Karpas-422 (cell line): ENCODE measurements around the gene MRFAP1. TPM values are rescaled to one million over a fixed set of nuclear protein-coding genes. Genes with fewer than 3 reads are reported as not detected.

Experiments used
- DNase-seq: peaks from one replicate; pipeline ENCODE4 v3.0.0-alpha.2; 2015
- H2AFZ ChIP-seq: fragments of 200-600 bp; sonication (generic); 2 replicates; pipeline ENCODE4 v1.6.1; 2014; ENCODE audit warnings: antibody characterized with exemption, low read length, mixed read lengths
- H3K27ac ChIP-seq: fragments of 200-600 bp; sonication (generic); 2 replicates; pipeline ENCODE4 v1.5.1; 2014; ENCODE audit warnings: mild to moderate bottlenecking, low read length, moderate library complexity
- H3K27me3 ChIP-seq: fragments of 200-600 bp; sonication (generic); 2 replicates; pipeline ENCODE4 v1.6.1; 2014; ENCODE audit warnings: low read length, mixed read lengths
- H3K36me3 ChIP-seq: fragments of 200-600 bp; sonication (generic); 2 replicates; pipeline ENCODE4 v1.6.1; 2014; ENCODE audit warnings: low read length, mixed read lengths; ENCODE audit not compliant: insufficient read depth
- H3K4me1 ChIP-seq: fragments of 200-600 bp; sonication (generic); 2 replicates; pipeline ENCODE4 v1.6.1; 2014; ENCODE audit warnings: mild to moderate bottlenecking, low read length, mixed read lengths
- H3K4me2 ChIP-seq: fragments of 200-600 bp; sonication (generic); 2 replicates; pipeline ENCODE4 v1.6.1; 2014; ENCODE audit warnings: low read length, low read depth, mild to moderate bottlenecking; ENCODE audit not compliant: poor library complexity, severe bottlenecking
- H3K4me3 ChIP-seq: fragments of 200-600 bp; sonication (generic); 2 replicates; pipeline ENCODE4 v1.5.1; 2014; ENCODE audit warnings: mild to moderate bottlenecking, antibody characterized with exemption, low read length, mixed read lengths
- H3K79me2 ChIP-seq: fragments of 200-600 bp; sonication (generic); 2 replicates; pipeline ENCODE4 v1.6.1; 2014; ENCODE audit warnings: mild to moderate bottlenecking, low read length, mixed read lengths
- H3K9ac ChIP-seq: fragments of 200-600 bp; sonication (generic); 2 replicates; pipeline ENCODE4 v1.6.0; 2014; ENCODE audit warnings: low read length
- H3K9me2 ChIP-seq: fragments of 200-600 bp; sonication (generic), shearing (Covaris generic); replicated peaks from 2 replicates; pipeline ENCODE4 v1.6.0; 2014; ENCODE audit warnings: mild to moderate bottlenecking, low read length, moderate library complexity; ENCODE audit not compliant: insufficient read depth
- H3K9me3 ChIP-seq: fragments of 300-700, 200-600 bp; sonication (generic); 2 replicates; pipeline ENCODE4 v1.6.1; 2014; ENCODE audit warnings: low read length, mixed read lengths
- H4K20me1 ChIP-seq: fragments of 200-600 bp; sonication (generic); 2 replicates; pipeline ENCODE4 v1.6.1; 2014; ENCODE audit warnings: mild to moderate bottlenecking, antibody characterized with exemption, low read length, low read depth; ENCODE audit not compliant: insufficient read depth
- total RNA-seq: library from RNA; depleted of rRNA; stranded (reverse); fragments of >200 nt; shearing (Covaris generic); gene quantifications from 2 replicates; pipeline ENCODE4 v1.2.3, GENCODE V29; 2014; ENCODE audit warnings: low replicate concordance

MRFAP1 gene
- total RNA-seq, 1 experiment from 2014 or later = 28.8 TPM

DNA sequence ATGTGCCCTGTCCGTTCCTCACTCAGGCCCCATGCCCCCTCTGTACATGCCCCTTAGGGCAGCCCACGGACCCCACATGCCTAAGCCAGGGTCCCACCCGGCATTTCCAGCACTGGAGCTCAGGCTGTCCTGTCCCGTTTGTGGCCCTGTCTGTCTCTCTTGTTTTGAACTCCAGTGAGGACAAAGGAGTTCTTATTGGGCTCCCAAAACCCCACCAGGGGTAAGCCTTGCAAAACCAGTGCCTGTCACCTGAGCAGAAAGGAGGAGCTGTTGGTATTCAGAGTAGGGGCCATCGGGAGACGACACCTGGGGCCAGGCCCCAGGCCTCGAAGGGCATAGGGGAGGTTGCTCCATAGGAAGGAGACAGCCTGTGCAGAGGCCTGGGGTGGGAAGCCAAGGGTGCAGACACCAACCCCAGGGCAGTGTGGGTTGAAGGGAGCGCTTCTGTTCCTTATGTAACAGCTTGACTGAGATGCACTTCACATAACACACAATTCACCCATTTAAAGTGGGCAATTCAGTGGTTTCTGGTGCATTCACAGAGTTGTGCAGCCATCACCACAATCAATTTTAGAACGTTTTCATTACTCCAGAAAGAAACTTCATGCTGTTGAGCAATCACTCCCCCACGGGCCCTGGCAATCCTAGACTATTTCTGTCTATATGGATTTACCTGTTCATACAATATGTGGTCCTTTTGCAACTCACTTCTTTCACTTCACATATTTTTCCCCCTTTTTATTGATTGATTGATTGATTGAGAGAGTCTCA lies 33.8 kb upstream of the MRFAP1 start:
- no peak overlapping the region for H2AFZ ChIP-seq
- peaks cover 6% of the 10 kb centered on the region; the same call in 1 of the 2 replicates for H3K9me3 ChIP-seq
- H3K9ac ChIP-seq = no peak overlapping the region
- H3K4me1 ChIP-seq = no peaks in the 10 kb centered on the region
- no peaks in the 10 kb centered on the region for H3K27me3 ChIP-seq
- H3K27ac ChIP-seq = no peak overlapping the region
- no peak overlapping the region for H3K4me2 ChIP-seq
- peaks cover 35% of the 10 kb centered on the region for H3K36me3 ChIP-seq
- no peaks in the 10 kb centered on the region for H3K79me2 ChIP-seq
- DNase-seq = no peak
- no peaks in the 10 kb centered on the region for H4K20me1 ChIP-seq
- H3K4me3 ChIP-seq = no peak overlapping the region
- no peaks in the 10 kb centered on the region for H3K9me2 ChIP-seq

DNA sequence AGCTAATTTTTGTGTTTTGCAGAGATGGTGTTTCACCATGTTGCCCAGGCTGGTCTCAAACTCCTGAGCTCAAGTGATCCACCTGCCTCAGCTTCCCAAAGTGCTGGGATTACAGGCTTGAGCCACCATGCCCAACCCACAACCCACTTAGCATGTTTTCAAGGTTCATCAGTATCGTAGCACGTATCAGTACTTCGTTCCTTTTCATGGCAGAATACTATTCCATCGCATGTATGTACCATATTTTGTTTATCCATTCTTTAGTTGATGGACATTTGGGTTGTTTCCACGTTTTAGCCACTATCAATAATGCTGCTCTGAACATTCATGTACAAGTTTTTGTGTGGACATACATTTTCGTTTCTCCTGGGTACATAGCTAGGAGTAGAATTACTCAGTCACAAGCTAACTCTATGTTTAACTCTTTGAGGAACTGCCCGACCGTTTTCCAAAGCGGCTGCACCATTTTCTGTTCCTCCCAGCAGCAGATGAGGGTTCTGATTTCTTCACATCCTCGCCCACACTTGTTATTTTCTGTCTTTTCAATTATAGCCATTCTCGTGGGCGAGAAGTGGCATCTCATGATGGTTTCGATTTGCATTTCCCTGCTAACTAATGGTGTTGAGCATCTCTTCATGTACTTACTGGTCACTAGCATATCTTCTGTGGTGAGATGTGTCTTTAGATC lies 33.0 kb upstream of the MRFAP1 start:
- H3K36me3 ChIP-seq = peaks cover 38% of the 10 kb centered on the region
- H3K4me2 ChIP-seq = no peak overlapping the region
- H3K4me1 ChIP-seq = no peaks in the 10 kb centered on the region
- H4K20me1 ChIP-seq = no peaks in the 10 kb centered on the region
- H3K4me3 ChIP-seq = no peak overlapping the region
- H3K9ac ChIP-seq = no peak overlapping the region
- H3K27me3 ChIP-seq = no peaks in the 10 kb centered on the region
- peaks cover 6% of the 10 kb centered on the region; the same call in 1 of the 2 replicates for H3K9me3 ChIP-seq
- no peaks in the 10 kb centered on the region for H3K9me2 ChIP-seq
- H3K27ac ChIP-seq = no peak overlapping the region
- no peak overlapping the region for H2AFZ ChIP-seq
- H3K79me2 ChIP-seq = no peaks in the 10 kb centered on the region
- DNase-seq = no peak

DNA sequence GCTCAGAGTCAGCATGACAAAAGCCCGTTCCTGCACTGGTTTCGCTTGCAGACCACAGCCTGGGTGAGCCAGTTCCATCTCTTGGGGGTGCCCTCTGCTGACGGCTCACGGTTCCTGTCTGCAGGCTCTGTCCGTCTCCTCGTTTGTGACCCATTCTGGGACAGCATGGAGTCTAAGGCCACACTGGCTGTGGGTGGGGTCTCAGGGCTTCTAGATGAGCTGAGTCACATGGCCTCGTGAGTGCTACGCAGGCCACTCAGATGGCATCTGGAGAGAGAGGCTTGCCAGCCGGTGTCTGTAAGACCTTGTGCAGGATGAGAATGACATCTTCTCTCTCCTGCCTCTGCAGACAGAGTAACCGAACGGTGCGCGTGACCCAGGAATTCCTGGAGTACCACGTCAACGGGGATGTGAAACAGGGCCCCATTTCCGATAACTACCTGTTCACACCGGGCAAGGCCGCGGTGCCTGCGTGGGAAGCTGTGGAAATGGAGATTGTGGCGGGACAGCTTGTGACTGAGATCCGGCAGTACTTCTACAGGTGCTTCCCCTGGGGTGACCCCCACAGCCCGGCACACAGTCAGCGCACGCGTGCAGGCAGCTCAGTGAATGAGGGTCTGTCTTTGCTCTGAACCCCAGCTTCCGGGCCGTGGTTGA lies 31.6 kb upstream of the MRFAP1 start:
- H3K36me3 ChIP-seq = peaks cover 28% of the 10 kb centered on the region

DNA sequence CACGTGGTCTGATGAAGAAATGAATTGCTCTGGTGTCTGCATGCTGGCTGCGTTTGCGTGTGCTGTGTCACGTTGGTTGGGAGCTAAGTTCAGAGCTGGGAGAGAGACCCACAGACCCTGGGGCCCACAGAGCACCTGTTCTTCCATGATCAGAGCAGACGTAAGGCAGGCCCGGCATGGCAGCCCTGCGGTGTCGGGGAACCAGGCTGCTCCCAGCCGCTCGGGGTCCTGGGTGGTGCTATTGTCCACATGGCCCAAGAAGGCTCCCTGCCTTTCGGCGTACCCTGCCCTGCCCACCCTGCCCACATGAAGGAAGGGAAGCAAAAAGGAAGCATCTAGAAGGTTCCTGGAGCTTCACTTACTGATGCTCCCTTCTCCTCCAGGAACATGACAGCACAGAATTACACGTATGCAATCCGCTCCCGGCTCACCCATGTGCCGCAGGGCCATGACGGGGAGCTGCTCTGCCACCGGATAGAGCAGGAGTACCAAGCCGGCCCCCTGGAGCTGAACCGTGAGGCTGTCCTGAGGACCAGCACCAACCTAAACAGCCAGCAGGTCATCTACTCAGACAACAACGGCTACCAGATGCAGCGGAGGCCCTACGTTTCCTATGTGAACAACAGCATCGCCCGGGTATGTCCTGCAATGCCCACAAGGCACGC lies 30.9 kb upstream of the MRFAP1 start:
- peaks cover 5% of the 10 kb centered on the region; the same call in 1 of the 2 replicates for H3K9me3 ChIP-seq
- H3K4me2 ChIP-seq = no peak overlapping the region
- H3K9me2 ChIP-seq = no peaks in the 10 kb centered on the region
- H3K27ac ChIP-seq = no peak overlapping the region
- no peaks in the 10 kb centered on the region for H3K4me1 ChIP-seq
- H4K20me1 ChIP-seq = no peaks in the 10 kb centered on the region
- H2AFZ ChIP-seq = no peak overlapping the region
- H3K9ac ChIP-seq = no peak overlapping the region
- H3K36me3 ChIP-seq = peaks cover 25% of the 10 kb centered on the region
- H3K79me2 ChIP-seq = no peaks in the 10 kb centered on the region
- H3K4me3 ChIP-seq = no peak overlapping the region
- no peaks in the 10 kb centered on the region for H3K27me3 ChIP-seq
- no peak for DNase-seq

More for the DNA sequence above, 31.6 kb upstream of the MRFAP1 start:
- Histone ChIP-seq H3K9me3 (peaks cover 6% of the 10 kb centered on the region; the same call in 1 of the 2 replicates), H3K9me2 (no peaks in the 10 kb centered on the region), H3K27ac (no peak overlapping the region), H3K27me3 (no peaks in the 10 kb centered on the region), H3K9ac (no peak overlapping the region), H3K4me2 (no peak overlapping the region), H3K4me3 (no peak overlapping the region), H4K20me1 (no peaks in the 10 kb centered on the region), H2AFZ (no peak overlapping the region), H3K79me2 (no peaks in the 10 kb centered on the region), H3K4me1 (no peaks in the 10 kb centered on the region)
- DNase-seq = no peak

DNA sequence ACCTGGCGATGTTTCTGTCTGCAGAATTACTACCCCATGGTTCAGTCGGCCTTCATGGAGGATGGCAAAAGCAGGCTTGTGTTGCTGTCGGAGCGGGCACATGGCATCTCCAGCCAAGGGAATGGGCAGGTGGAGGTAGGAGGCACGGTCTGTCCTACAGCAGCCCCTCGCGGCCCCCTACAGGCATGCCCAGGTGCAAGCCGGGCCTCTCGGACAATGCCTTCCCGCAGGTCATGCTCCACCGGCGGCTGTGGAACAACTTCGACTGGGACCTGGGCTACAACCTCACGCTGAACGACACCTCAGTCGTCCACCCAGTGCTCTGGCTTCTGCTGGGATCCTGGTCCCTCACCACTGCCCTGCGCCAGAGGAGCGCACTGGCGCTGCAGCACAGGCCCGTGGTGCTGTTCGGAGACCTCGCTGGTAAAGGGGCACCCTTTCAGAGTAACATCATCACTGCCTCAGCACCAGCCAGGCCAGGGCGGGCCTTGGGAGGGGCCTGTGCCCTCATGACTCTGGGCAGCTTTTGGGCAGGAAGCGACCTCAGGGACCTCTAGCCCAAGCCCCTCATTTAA lies 29.5 kb upstream of the MRFAP1 start:
- Histone ChIP-seq H3K4me1 (no peaks in the 10 kb centered on the region), H2AFZ (no peak overlapping the region), H3K9me3 (no peaks in the 10 kb centered on the region), H3K27me3 (no peaks in the 10 kb centered on the region), H3K79me2 (no peaks in the 10 kb centered on the region), H3K4me3 (no peak overlapping the region), H3K36me3 (peaks cover 17% of the 10 kb centered on the region; the same call in 1 of the 2 replicates), H3K9me2 (no peaks in the 10 kb centered on the region), H3K9ac (no peak overlapping the region), H3K27ac (no peak overlapping the region), H4K20me1 (no peaks in the 10 kb centered on the region), H3K4me2 (no peak overlapping the region)
- no peak for DNase-seq

DNA sequence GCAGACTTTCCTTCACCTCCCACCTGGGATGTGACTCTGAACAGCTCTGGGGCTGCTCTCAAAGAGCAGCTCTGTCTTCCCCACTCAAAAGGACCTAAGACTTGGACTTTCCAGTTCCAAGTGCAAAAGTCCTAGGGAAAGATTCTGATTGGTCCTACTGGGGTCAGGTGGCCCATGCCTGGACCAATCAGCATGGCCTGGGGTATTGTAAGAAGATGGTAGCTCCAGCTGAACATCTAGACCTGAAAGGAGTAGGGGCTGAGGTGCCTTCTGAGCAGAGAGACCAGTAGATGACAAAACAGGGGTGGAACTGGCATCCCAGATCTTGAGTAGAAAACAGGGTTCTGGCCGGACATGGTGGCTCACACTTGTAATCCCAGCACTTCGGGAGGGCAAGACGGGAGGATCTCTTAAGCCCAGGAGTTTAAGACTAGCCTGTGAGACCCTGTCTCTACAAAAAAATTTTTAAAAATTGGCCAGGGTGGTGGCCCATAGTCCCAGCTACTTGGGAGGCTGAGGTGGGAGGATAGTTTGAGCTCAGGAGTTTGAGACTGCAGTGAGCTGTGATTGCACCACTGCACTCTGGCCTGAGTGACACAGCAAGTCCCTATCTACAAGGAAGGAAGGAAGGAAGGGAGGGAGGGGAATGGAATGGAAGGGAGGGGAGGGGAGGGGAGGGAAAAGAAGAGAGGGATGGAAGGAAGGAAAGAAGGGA lies 27.4 kb upstream of the MRFAP1 start:
- Histone ChIP-seq H3K4me3 (no peak overlapping the region), H3K27ac (no peak overlapping the region), H3K9me3 (no peaks in the 10 kb centered on the region), H3K4me1 (no peaks in the 10 kb centered on the region), H3K27me3 (no peaks in the 10 kb centered on the region), H4K20me1 (no peaks in the 10 kb centered on the region), H3K4me2 (no peak overlapping the region), H3K36me3 (peaks cover 7% of the 10 kb centered on the region; the same call in 1 of the 2 replicates), H3K9ac (no peak overlapping the region), H3K79me2 (no peaks in the 10 kb centered on the region), H2AFZ (no peak overlapping the region), H3K9me2 (no peaks in the 10 kb centered on the region)
- no peak for DNase-seq

DNA sequence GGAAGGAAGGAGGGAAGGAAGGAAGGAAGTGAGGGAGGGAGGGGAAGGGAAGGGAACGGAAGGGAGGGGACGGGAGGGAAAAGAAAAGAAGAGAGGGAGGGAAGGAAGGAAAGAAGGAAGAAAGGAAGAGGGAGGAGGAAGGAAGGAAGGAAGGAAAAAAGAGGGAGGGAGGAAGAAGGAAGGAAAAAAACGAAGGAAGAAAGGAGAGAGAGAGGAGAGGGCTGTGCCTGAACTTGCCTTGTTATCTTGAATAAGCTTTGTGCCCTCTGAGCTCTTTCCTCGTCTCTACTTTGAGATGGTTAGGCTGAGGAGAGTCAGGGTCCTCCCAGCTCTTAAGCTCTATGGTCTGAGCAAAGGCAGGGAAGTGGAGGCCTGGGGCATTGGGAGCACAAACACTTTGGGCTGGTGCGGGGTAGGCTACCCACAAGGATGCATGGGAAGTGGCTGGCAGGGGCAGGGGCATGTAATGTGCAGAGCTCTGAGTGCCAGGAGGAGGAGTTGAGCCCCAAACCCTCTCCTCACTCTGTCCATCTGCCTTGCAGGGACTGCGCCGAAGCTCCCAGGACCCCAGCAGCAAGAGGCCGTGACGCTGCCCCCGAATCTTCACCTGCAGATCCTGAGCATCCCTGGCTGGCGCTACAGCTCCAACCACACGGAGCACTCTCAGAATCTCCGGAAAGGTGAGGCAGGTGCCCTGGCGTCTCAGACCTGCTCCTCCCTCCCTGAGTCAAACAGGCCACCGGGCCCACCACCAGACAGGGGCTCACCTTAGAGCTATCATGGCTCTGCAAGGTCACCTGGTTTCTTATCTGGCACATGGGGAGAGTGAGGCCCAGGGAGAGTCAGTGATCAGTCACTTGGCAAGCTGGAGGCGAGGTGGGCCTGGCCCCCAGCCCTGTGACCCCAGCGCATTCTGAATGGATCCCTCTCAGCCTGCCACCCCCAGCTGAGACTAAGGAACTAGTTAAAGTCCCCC lies 26.5 kb upstream of the MRFAP1 start:
- DNase-seq = no peak
- Histone ChIP-seq H3K36me3 (peaks cover 7% of the 10 kb centered on the region; the same call in 1 of the 2 replicates), H3K27ac (no peak overlapping the region), H4K20me1 (no peaks in the 10 kb centered on the region), H3K4me1 (no peaks in the 10 kb centered on the region), H3K9me3 (no peaks in the 10 kb centered on the region), H3K9me2 (no peaks in the 10 kb centered on the region), H2AFZ (no peak overlapping the region), H3K27me3 (no peaks in the 10 kb centered on the region), H3K4me2 (no peak overlapping the region), H3K79me2 (no peaks in the 10 kb centered on the region), H3K9ac (no peak overlapping the region), H3K4me3 (no peak overlapping the region)
